GM19193 (cell line): ENCODE results near the gene MRTFB.

ENCODE experiments used
- POLR2A ChIP-seq: IDR thresholded peaks from 4 replicates; pipeline ENCODE4 v1.6.1; 2011; ENCODE audit not compliant: insufficient read depth, insufficient read length; ENCODE audit errors: extremely low read depth

The MRTFB gene

DNA sequence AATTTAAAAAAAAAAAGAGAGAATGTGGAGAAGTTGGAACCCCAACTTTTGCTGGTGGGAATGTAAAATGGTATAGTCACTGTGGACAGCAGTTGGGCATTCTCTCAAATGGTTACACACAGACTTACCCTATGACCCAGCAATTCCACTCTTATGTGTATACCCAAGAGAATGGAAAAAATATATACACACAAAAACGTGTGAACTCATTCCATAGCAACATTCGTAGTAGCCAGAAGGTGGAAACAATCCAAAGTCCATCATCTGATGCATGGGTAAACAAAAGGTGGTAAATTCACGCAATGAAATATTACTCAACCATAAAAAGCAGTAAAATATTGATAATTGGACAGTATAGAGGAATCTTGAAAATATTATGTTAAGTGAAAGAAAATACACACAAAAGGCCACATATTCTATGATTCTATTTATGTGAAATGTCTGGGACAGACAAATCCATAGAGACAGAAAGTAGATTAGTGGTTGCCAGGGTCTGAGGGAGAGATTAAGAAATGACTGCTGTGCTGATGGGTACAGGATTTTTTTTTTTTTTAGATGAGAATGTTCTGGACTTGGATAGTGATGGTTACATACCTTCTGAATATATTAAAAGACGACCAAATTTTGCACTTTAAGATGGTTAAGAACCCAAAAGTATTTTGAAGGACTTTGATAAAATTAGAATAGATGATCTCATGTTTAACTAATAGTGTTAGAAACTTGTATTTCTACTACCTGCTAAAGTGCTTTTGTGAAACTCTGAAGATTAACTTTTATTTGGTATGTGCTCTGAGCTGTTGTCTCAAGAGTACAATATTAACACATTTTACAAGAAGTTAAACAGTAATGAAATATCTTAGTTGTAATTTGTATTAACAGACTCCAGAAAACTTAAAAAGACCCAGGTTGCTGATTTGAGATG is 60.9 kb downstream of the MRTFB start:
- no peak for TF ChIP-seq POLR2A

DNA sequence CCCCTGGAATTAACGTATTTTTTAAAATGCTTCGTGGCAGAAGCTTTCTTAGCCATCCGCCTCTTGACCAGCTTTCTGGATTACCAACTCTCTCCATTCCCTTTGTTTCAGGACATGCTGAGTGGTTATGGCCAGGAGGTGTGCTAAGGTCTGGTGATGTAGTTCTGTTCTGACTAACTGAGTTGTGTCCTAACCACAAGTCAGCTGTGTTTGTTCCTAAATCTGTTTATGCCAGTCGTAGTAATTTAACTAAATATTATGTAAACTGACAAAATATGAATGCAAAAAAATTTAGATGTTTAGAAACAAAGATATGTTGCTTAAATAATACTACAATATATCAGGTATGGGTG is 61.6 kb downstream of the MRTFB start:
- TF ChIP-seq POLR2A: no peak

DNA sequence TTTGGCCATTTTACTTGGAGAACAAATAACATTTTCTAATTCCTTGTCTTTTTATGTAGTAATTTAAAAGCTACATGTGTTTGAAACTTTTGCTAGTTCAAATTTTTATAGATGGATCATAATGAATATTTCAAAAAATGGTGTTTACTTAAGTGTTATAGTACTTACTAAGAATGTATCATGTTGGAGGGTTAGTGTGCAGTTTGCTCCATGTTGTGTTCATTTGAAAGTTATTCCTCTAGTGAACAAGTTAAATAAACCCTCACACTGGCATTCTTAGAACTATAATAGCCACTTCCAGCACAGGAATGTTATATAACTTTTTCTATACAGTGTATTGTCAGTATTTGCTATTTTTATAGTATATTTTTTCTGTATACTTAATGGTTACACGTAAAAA is 62.8 kb downstream of the MRTFB start:
- no peak for TF ChIP-seq POLR2A

DNA sequence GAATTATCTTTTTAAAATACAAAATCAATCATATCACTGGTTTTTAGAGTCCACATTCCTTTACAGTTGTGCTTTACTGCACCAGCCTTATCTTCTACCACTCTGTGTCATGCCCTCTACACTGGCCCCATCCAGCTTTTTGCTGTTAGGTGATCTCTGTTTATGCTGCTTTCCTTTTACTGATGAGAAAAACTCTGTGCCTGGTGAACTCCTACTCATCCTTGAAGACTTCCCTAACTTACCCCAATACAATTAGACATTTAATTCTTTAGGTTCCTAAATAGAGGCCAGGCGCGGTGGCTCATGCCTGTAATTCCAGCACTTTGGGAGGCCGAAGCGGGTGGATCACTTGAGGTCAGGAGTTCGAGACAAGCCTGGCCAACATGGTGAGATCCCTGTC is 64.6 kb downstream of the MRTFB start:
- no peak for TF ChIP-seq POLR2A

DNA sequence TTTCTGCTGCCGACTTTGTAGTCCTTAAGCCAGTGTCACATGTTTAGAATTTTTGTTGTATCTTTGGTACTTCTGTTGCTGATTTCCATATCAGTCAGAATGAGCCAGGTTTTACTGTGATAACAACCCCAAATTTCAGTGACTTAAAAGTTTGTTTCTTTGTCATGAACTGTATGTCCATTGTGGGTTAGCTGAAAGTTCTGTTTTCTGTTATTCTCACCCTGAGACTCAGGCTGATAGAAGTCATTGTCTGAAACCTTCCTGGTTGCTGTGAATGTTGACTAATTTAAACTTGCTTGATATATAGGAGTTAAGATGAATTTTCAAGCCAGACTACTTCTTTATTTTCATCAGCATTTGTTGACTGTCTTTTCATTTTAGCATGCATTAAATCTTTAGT is 68.8 kb downstream of the MRTFB start:
- TF ChIP-seq POLR2A: no peak

DNA sequence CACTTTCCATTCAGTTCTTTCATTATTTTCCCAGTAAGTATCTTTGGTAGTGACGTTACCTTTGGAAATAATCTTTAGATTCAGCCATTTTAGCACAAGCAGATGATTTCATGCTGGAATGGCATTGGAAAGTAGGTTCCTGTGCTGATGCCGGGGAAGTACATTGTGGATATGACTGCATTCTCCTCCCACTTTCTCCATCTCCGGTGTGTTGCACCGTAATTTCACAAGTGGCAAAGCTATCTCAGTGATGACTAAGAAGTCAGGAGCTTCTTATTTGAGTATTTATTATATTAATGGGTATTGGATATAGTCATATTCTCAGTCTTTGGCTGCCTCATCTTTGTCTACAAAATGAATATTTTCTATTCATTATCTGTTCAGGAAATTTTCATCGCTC is 69.8 kb downstream of the MRTFB start:
- no peak for TF ChIP-seq POLR2A

DNA sequence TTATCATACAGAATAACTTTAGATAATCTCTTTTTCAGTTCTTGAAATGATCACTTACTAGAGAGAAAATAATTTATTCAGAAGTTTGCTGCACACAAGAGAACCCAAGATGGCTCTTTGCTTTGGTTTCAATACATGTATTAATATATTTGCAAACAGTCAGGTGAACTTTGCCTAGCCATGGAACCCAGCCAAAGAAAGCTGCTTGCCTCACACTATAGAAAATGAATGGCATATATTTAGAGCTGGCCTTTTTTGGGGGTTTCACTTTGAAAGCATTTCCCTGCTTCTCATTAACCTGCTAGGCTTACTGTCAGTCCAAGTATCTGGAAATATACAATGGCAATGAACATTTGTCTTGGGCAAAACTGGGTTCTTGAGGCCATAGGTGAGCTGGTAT is 75.3 kb downstream of the MRTFB start:
- no peak for TF ChIP-seq POLR2A

DNA sequence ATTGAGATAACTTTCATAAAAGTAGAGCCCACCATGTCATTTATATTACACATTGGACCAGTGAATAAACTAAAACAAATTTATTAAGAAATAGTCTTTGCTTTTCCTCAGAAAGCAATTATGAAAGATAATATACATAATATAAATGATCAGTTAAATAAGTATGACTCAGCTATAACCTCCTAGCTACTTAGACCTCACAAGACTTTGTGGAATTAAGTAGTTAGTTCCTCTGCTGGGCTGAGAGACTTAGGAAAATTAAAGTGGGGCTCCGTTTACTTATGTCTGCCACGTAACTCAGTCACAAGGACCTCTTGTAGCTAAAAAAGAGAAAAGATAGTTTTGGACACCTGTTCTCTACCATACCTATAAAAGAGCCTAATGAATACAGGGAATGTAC is 76.9 kb downstream of the MRTFB start:
- TF ChIP-seq POLR2A: no peak

DNA sequence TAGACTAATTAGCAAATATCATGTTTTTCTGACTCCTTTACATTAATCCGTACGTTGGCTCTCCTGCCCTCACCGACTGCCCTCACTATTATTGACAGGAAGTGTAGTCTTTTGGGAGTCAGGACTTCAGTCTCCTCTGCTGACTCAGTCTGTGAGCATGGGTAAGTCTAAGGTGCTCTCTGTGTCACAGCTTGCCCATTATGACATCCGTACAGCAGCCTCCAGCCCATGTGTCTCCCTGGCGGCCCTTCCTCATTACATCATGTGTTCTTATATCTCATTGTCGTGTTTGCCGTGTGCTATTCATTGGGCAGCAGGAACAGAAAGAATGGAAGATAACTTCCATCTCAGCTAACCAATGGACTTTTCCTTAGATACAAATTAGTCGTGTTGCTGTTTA is 77.5 kb downstream of the MRTFB start:
- TF ChIP-seq POLR2A: no peak

DNA sequence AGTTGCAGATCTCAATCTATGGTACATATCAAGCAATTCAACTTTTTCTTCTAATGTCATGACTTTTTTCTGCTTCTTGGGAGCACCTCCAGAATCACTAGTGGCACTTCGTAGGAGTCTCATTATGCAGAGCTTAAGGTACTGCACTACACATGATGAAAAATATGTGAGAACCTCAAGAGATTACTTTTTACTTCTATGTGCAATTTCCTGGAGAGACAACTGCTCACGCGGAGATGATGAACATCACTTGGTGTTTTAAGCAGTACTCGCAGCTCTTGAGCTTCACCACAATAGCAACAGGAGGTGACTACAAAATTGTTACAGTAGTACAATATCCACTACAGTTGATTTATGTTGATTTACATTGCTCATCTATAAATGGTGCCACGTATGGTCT is 79.7 kb downstream of the MRTFB start:
- no peak for TF ChIP-seq POLR2A

DNA sequence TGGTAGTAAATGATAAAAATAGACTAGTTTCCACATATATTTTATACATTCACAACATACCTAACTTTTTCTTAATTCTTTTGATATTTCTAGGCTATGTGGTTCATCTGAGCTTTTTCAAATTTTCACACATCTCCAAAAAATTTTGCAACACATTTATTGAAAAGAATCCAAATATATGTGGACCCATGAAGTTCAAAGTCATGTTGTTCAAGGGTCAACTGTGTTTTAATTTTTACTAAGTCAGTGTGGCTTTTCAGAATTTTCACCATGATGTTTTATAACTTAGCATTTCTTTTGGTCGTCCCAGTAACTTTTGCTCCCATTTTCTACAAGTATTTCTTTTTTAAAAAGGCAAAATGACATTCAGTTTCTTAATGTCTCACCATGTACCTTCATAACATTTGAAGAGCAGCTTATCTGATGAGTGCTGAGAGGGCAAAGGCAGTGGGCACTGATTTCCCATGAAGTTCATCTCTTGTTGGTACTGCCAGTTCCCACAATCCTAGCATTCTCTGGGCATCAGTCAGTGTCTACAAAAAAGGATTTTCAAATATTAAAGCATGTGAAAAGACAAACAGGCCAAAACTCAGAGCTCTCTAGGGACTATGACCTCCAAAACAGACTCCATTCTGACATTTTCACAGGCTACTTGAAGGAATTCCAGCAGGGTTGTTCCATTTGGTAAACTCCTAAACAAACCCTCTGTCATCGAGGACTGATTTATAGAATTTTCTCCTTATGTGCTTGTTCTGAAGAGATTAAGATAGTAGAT is 80.3 kb downstream of the MRTFB start:
- no peak for TF ChIP-seq POLR2A

DNA sequence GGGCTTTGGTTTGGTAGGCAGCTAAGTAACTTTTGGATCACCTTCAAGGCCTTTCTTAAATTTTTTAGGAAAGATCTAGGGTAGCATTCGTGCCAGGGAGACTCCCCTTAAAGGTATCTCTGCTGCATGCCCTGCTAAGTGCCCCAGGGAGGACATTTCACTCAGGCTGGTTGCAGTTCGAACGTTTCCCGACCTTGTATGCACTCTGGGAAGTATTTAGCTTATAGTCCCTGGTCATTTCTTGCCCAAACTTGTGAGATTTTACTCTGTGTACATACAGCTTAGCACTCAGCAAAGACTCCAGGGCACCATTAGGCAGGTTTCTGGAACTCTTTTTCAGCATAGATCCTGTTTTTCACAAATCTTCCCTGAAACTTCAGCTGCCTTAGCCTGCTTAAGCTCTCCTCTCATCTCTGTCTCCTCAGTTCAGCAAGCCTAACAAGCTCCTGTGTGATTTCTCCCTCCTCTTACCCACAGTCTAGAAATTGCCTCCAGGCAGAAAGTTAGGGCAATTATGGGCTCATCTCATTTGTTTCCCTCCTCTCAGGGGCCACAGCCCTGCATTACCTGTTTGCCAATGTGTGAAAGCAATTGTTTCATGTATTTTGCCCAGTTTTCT is 84.6 kb downstream of the MRTFB start:
- TF ChIP-seq POLR2A: no peak

DNA sequence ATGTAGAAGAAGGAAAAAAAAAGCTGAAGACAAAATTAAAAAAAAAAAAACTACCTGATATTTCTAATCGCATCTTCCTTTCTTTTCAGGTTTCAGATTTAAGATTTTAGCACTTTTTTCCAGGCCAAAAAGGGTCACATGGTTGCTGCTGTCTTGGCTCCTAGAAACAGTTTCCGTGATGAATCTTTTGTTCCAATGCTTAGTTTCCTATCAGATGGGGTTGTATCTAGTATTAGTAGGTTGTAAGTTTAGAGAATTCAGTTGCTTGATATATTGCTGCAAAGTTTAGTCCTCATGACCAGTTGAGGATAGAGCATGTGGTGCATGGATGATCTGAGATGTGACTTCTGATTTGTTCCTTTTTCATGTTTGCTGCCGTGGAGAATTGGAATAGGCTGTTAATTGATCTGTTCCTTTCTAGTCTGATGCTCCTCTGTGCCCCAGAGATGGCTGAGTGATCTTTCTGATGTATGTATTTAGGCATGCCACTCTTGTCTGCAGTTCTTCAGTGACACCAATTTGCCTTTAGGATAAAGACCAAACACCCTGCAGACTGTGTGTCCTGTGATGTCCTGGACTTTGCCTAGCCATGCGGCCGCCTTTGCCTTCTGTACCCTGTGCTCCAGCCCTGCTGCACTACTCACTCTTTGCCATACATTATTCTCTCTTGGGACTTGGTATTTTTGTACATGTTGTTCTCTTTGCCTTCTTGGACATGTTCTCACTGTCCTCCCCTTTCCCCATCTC is 94.0 kb downstream of the MRTFB start:
- TF ChIP-seq POLR2A: no peak

DNA sequence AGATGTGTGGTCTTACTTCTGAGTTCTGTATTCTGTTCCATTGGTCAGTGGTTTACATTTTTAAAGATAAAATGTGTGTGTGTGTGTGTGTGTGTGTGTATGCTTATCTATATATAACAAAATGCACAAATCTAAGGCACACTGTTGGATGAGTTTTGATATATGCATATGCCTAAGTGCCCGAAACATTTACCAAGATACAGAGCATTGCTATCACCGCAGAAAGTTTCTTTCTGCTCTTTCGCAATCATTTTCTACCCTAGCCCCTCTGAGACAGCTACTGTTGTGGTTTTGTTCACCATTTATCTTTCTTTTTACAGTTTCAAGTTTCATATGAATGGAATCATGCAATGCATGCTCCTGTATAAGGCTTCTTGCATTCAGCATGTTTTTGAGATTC is 97.0 kb downstream of the MRTFB start:
- TF ChIP-seq POLR2A: no peak

DNA sequence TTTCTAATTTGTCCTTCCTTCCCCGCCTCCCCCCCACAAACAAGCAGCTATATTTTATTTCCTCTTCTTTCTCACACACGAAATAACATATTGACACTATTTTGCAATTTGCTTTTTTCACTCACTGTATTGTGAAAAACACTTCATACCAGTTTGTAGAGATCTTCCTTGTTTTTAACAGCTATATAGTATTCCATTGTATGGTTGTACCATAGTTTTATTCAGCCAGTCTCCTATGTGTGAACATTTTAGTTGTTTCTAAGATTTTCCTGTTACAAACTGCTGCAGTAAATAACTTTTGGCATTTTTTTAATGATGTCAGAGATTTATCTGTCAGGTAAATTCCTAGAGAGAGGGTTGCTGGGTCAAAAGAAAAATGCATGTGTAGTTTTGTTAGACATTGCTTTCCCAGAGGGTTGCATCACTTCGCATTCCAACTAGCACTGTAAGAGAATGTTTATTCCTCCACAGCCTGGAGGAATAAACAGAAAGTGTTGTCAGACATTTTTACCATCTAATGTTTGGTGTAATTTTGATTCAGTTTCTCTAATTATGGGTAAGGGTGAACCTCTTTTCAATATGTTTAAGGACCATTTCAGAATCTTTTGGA is 101.2 kb downstream of the MRTFB start:
- no peak for TF ChIP-seq POLR2A

DNA sequence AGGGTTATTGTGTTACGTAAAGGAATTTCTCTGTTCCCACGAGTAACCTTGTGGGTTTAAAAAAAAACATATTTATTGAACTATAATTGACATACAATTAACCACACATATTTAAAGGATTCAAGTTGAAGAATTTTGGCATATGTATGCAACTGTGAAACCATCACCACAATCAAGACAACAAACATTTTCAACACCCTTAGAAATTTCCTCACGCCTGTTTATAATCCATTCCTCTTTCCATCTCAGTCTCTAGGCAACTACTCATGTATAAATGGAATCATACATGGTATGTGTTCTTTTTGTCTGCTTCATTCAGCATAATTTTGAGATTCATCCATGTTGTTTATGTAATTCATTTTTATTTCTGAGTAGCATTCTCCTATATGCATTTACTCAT is 104.0 kb downstream of the MRTFB start:
- TF ChIP-seq POLR2A: no peak

DNA sequence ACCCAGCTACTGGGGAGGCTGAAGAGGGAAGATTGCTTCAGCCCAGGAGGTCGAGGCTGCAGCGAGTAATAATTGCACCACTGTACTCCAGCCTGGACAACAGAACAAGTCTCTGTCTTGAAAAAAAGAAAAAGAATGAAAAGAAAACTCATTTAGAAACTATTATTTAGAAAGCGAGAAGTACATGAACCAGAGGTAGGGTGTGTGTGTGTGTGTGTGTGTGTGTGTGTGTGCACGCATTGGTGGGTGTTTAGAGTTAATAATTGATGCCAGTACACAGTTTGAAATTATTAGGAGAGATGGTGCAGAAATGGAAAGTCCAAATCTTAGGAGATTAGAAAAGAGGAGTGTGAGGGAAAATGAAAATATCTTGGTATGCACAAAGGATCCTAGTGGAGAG is 106.6 kb downstream of the MRTFB start:
- TF ChIP-seq POLR2A: no peak
